CD8-positive, alpha-beta memory T cell (primary cell): ENCODE measurements around the gene PRDM5. TPM values are rescaled to one million over a fixed set of nuclear protein-coding genes. Genes with fewer than 3 reads are reported as not detected.

ENCODE experiments used
- CTCF ChIA-PET: fragments of 350-600 bp; sonication (Branson Sonifier 250); formaldehyde crosslinking; loops from one replicate; lab custom pipeline; 2021; ENCODE audit warnings: antibody characterized with exemption; lab: Charles Lee
- POLR2A ChIA-PET: fragments of 350-600 bp; sonication (Branson Sonifier 250); formaldehyde crosslinking; loops from one replicate; lab custom pipeline; 2021; ENCODE audit warnings: antibody characterized with exemption; lab: Charles Lee
- DNase-seq, 5 donors: peaks; one replicate each; pipeline versions ENCODE4 v3.0.0 to v3.0.0-alpha.2; 2020 to 2022; ENCODE audit warnings: mixed read lengths in 1 of 5
- H3K27ac ChIP-seq: one replicate; pipeline ENCODE4 v1.7.0; 2013; ENCODE audit warnings: low read depth, mild to moderate bottlenecking, low read length, moderate library complexity
- H3K27me3 ChIP-seq: 2 replicates; pipeline ENCODE4 v1.7.0; 2013; ENCODE audit warnings: low read length, mild to moderate bottlenecking; ENCODE audit not compliant: insufficient read depth, poor library complexity, severe bottlenecking
- H3K36me3 ChIP-seq: 2 replicates; pipeline ENCODE4 v1.7.0; 2013; ENCODE audit warnings: mild to moderate bottlenecking, low read length, moderate library complexity; ENCODE audit not compliant: insufficient read depth
- H3K4me1 ChIP-seq: 2 replicates; pipeline ENCODE4 v1.7.0; 2013; ENCODE audit warnings: mild to moderate bottlenecking, low read length, moderate library complexity; ENCODE audit not compliant: insufficient read depth
- H3K4me3 ChIP-seq: 2 replicates; pipeline ENCODE4 v1.7.0; 2013; ENCODE audit warnings: mild to moderate bottlenecking, low read length
- H3K9me3 ChIP-seq: 2 replicates; pipeline ENCODE4 v1.7.0; 2013; ENCODE audit warnings: mild to moderate bottlenecking, low read length
- H3K27ac Mint-ChIP-seq, 8 donors: one replicate each; pipeline ENCODE4 v1.8.0; 2020 to 2021; ENCODE audit warnings: mixed read lengths in 8 of 8, mild to moderate bottlenecking in 6 of 8, inconsistent platforms in 3 of 8, moderate library complexity in 3 of 8
- H3K27me3 Mint-ChIP-seq, 2 donors: one replicate each; pipeline ENCODE4 v1.8.0; 2020 to 2021; ENCODE audit warnings: mixed read lengths in 2 of 2, mild to moderate bottlenecking in 1 of 2, moderate library complexity in 1 of 2
- H3K36me3 Mint-ChIP-seq, 3 donors: one replicate each; pipeline ENCODE4 v1.8.0; 2020 to 2021; ENCODE audit warnings: mixed read lengths in 3 of 3, inconsistent platforms in 1 of 3, mild to moderate bottlenecking in 1 of 3
- H3K4me1 Mint-ChIP-seq, 3 donors: one replicate each; pipeline ENCODE4 v1.8.0; 2020 to 2021; ENCODE audit warnings: mixed read lengths in 3 of 3, inconsistent platforms in 1 of 3, mild to moderate bottlenecking in 1 of 3
- H3K4me3 Mint-ChIP-seq, 7 donors: one replicate each; pipeline ENCODE4 v1.8.0; 2020 to 2021; ENCODE audit warnings: mixed read lengths in 7 of 7, mild to moderate bottlenecking in 6 of 7, moderate library complexity in 4 of 7, inconsistent platforms in 2 of 7
- H3K9me3 Mint-ChIP-seq, 5 donors: one replicate each; pipeline ENCODE4 v1.8.0; 2020 to 2022; ENCODE audit warnings: mixed read lengths in 5 of 5, mild to moderate bottlenecking in 3 of 5, moderate library complexity in 2 of 5, inconsistent platforms in 1 of 5
- polyA plus RNA-seq: library from polyadenylated mRNA; unstranded; fragments of 300-500 nt; fragmentation: Illumina TruSeq; gene quantifications from one replicate; pipeline ENCODE4 v1.2.3, GENCODE V29; 2021
- total RNA-seq, 2 experiments: library from RNA; stranded (reverse); gene quantifications; one replicate each; pipeline ENCODE4 v1.2.3, GENCODE V29; 2021

The PRDM5 gene
- total and polyA plus RNA-seq, 3 experiments from 2014 or later, result 0.08 to 0.63 (median 0.24) TPM

DNA sequence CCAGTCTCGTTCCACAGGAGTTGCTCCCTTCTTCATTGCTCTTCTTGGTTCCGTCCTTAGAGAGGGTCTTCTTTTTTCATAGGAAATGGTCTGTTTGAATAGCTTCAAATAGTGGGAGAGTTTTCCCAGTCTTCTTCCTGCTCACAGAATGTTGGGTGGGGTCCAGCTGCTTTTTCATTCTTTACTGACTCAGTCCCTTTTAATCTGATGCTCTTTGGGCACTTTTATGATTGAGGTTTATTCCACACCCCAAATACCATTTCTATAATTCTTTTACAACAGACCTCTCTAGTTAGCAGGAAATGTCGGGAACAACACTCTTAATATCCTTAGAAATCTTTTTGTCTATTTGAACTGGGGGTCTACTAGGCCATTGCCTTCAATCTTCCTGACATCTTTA, 239.5 kb downstream of the PRDM5 start:
- peaks cover 0 to 5% of the 10 kb centered on the region in 2 donors for H3K27me3 Mint-ChIP-seq
- H3K36me3 ChIP-seq, result no peaks in the 10 kb centered on the region
- POLR2A ChIA-PET, result no interaction called here

DNA sequence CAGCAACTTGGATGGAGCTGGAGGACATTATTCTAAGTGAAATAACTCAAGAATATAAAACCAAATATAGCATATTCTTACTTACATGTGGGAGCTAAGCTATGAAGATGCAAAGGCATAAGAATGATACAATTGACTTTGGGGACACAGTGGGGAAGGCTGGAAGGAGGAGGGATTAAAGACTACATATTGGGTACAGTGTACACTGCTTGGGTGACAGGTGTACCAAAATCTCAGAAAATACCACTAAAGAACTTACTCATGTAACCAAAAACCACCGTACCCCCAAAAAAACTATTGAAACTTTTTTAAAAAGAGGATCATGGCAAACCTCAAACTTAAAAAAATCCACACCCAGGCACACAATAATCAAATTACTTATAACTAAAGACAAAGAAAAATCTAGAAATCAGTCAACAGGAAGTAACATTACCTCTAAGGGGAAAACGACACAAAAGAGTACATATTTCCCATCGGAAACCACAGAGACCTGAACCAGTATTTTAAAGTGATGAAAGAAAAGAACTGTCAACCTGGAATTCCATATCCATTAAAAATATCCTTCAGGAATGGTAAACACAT, 241.8 kb downstream of the PRDM5 start:
- Histone ChIP-seq H3K36me3 (no peaks in the 10 kb centered on the region), H3K27me3 (no peaks in the 10 kb centered on the region), H3K9me3 (no peaks in the 10 kb centered on the region), H3K4me3 (no peak overlapping the region), H3K4me1 (no peaks in the 10 kb centered on the region), H3K27ac (no peak overlapping the region)
- DNase-seq, result no peak
- Mint-ChIP-seq H3K27ac (peak overlapping the region in 1 of 8 donors; percentile 83), H3K9me3 (peaks cover 0 to 4% (median 1%) of the 10 kb centered on the region in 5 donors), H3K4me1 (peaks cover 0 to 4% (median 0%) of the 10 kb centered on the region in 3 donors), H3K27me3 (peaks cover 3 to 14% of the 10 kb centered on the region in 2 donors), H3K4me3 (no peak overlapping the region), H3K36me3 (no peaks in the 10 kb centered on the region)
- POLR2A ChIA-PET, result no interaction called here
- CTCF ChIA-PET, result no interaction called here

More for the DNA sequence above, 239.5 kb downstream of the PRDM5 start:
- no peak for DNase-seq
- H3K4me3 Mint-ChIP-seq, result no peak overlapping the region
- Histone ChIP-seq H3K4me1 (no peaks in the 10 kb centered on the region), H3K9me3 (no peaks in the 10 kb centered on the region), H3K27me3 (no peaks in the 10 kb centered on the region), H3K27ac (no peak overlapping the region), H3K4me3 (no peak overlapping the region)
- CTCF ChIA-PET, result no interaction called here
- H3K27ac Mint-ChIP-seq, result no peak overlapping the region
- H3K9me3 Mint-ChIP-seq, result peaks cover 0 to 2% (median 0%) of the 10 kb centered on the region in 5 donors
- H3K4me1 Mint-ChIP-seq, result peaks cover 0 to 4% (median 0%) of the 10 kb centered on the region in 3 donors
- no peaks in the 10 kb centered on the region for H3K36me3 Mint-ChIP-seq

DNA sequence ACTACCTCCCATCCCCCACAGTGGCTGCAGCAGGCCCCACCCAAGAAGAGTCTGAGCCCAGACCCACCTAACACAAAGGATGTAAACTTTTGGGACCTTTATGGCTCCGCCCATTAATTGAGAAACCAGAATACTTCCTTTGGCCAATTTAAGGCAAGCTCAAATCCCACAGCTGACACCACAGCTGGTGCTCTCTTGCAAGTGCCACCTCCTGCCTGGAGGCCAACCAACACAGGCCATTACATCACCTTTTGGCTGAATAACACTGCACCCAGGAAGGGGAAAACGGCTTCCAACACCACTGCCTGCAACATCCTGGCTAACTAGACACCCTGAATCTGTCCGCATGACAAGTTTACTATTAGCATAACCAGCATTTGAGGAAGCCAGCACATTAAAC, 248.8 kb downstream of the PRDM5 start:
- Histone ChIP-seq H3K27me3 (no peaks in the 10 kb centered on the region), H3K4me3 (no peak overlapping the region), H3K4me1 (no peaks in the 10 kb centered on the region), H3K36me3 (no peaks in the 10 kb centered on the region), H3K27ac (no peak overlapping the region), H3K9me3 (no peaks in the 10 kb centered on the region)
- no peaks in the 10 kb centered on the region for H3K4me1 Mint-ChIP-seq
- peaks cover 9 to 18% (median 11%) of the 10 kb centered on the region in 5 donors for H3K9me3 Mint-ChIP-seq
- H3K27ac Mint-ChIP-seq, result no peak overlapping the region
- DNase-seq, result no peak
- ChIA-PET POLR2A (no interaction called here), CTCF (no interaction called here)
- peaks cover 0 to 3% (median 0%) of the 10 kb centered on the region in 3 donors for H3K36me3 Mint-ChIP-seq
- H3K4me3 Mint-ChIP-seq, result no peak overlapping the region
- peaks cover 14 to 45% of the 10 kb centered on the region in 2 donors for H3K27me3 Mint-ChIP-seq

DNA sequence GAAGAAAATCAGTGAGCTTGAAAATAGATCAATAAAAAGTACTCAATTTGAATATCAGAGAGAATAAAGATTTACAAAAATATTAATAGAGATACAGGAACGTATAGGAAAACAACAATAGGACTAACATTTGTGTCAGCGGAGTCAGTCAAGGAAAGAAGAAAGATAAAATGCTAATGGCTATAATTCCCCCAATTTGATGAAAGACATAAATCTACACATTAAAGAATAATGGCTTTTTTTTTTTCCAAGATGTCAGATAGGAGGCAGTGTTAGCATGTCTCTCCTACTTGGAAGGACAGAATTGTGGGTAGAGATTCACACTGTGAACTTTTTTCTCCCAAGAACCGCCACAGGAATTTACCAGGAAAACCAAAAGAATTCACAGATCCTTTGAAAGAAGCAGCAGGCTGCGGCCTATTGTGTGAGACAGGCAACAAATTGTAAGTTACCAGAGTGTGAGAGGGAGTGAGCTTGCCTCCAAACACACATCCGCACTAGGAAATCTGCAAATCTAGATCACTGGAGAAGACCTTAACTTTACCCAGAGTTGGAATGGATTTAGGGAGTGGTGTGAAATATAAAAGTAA, 249.9 kb downstream of the PRDM5 start:
- ChIA-PET CTCF (no interaction called here), POLR2A (no interaction called here)
- Mint-ChIP-seq H3K9me3 (peaks cover 9 to 18% (median 11%) of the 10 kb centered on the region in 5 donors), H3K36me3 (peaks cover 0 to 3% (median 0%) of the 10 kb centered on the region in 3 donors), H3K4me1 (no peaks in the 10 kb centered on the region), H3K4me3 (no peak overlapping the region), H3K27ac (no peak overlapping the region), H3K27me3 (peaks cover 14 to 45% of the 10 kb centered on the region in 2 donors)
- H3K4me3 ChIP-seq, result no peak overlapping the region
- no peaks in the 10 kb centered on the region for H3K9me3 ChIP-seq
- DNase-seq, result no peak
- H3K27ac ChIP-seq, result no peak overlapping the region
- H3K27me3 ChIP-seq, result no peaks in the 10 kb centered on the region
- no peaks in the 10 kb centered on the region for H3K4me1 ChIP-seq
- no peaks in the 10 kb centered on the region for H3K36me3 ChIP-seq

DNA sequence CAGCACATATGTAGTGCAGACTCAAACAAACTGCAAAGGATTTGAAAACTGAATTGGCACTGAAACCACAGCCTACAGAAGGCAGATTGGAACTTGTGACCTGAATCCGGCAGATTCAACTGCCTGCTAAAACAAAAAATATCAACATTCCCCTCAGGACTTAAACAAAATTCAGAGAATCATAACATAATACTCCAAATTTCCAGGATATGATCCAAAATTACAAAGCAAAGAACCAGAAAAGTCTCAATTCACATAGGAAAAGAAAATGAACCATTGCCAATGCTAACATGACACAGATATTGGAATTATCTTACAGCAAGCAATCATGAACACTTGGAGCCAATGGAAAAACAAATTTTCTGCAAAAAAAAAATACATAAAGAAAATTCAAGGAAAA, 250.4 kb downstream of the PRDM5 start:
- peaks cover 0 to 3% (median 0%) of the 10 kb centered on the region in 3 donors for H3K36me3 Mint-ChIP-seq
- H3K4me1 ChIP-seq, result no peaks in the 10 kb centered on the region
- H3K27me3 Mint-ChIP-seq, result peaks cover 14 to 46% of the 10 kb centered on the region in 2 donors
- H3K4me3 Mint-ChIP-seq, result no peak overlapping the region
- no peak overlapping the region for H3K27ac Mint-ChIP-seq
- H3K27me3 ChIP-seq, result no peaks in the 10 kb centered on the region
- no peak overlapping the region for H3K27ac ChIP-seq
- H3K9me3 Mint-ChIP-seq, result peaks cover 9 to 15% (median 11%) of the 10 kb centered on the region in 5 donors
- H3K36me3 ChIP-seq, result no peaks in the 10 kb centered on the region
- no peak overlapping the region for H3K4me3 ChIP-seq
- ChIA-PET POLR2A (no interaction called here), CTCF (no interaction called here)
- no peak for DNase-seq
- no peaks in the 10 kb centered on the region for H3K9me3 ChIP-seq
- no peaks in the 10 kb centered on the region for H3K4me1 Mint-ChIP-seq

DNA sequence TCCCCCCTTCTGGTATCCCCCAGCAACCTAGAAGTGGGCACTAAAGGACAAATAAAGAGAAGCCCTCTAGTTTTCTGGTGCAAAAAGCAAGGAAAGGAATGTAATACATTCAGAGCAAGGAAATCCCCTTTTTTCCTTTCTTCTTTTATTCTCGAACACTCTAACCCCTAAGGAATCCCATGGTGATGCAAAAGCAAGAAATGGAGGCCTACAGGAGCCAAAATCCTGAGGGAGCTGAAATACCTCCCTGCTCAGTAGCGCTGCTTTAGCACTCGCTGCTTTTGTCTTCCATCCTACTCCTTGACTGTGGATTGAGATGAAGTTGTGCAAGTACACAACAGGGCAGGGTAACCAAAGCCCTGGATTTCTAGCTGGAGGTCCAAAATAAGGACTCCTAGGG, 251.0 kb downstream of the PRDM5 start:
- ChIA-PET CTCF (no interaction called here), POLR2A (no interaction called here)
- Histone ChIP-seq H3K27ac (no peak overlapping the region), H3K36me3 (no peaks in the 10 kb centered on the region), H3K9me3 (no peaks in the 10 kb centered on the region), H3K4me3 (no peak overlapping the region), H3K27me3 (no peaks in the 10 kb centered on the region), H3K4me1 (no peaks in the 10 kb centered on the region)
- no peak for DNase-seq
- Mint-ChIP-seq H3K4me3 (no peak overlapping the region), H3K36me3 (peaks cover 0 to 3% (median 0%) of the 10 kb centered on the region in 3 donors), H3K9me3 (peaks cover 9 to 14% (median 11%) of the 10 kb centered on the region in 5 donors), H3K27me3 (peaks cover 14 to 45% of the 10 kb centered on the region in 2 donors), H3K27ac (no peak overlapping the region), H3K4me1 (no peaks in the 10 kb centered on the region)

DNA sequence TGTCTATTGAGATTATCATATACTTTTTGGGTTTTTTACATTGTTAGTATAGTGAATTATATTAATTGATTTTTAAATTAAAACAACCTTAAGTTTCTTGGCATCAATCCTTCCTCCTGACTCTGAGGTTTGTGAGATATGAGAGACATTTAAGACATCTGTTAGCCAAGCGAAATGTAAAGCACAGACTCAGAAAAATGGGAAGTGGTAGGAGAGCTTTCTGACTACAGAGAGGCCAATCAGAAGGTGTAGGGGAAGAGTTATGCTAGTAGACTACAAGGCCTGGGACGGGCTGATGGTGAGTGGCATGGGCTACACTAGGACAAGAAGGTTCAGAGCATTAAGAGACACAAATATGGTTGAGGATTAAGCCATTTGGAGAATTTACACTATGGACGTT, 255.4 kb downstream of the PRDM5 start:
- H3K9me3 ChIP-seq, result no peaks in the 10 kb centered on the region
- Mint-ChIP-seq H3K4me1 (no peaks in the 10 kb centered on the region), H3K27ac (no peak overlapping the region), H3K27me3 (peaks cover 12 to 20% of the 10 kb centered on the region in 2 donors), H3K9me3 (peaks cover 2 to 7% (median 3%) of the 10 kb centered on the region in 5 donors), H3K4me3 (no peak overlapping the region), H3K36me3 (no peaks in the 10 kb centered on the region)
- ChIA-PET CTCF (no interaction called here), POLR2A (no interaction called here)
- no peak overlapping the region for H3K4me3 ChIP-seq
- no peaks in the 10 kb centered on the region for H3K36me3 ChIP-seq
- DNase-seq, result no peak
- H3K27me3 ChIP-seq, result no peaks in the 10 kb centered on the region
- H3K4me1 ChIP-seq, result no peaks in the 10 kb centered on the region
- no peak overlapping the region for H3K27ac ChIP-seq

DNA sequence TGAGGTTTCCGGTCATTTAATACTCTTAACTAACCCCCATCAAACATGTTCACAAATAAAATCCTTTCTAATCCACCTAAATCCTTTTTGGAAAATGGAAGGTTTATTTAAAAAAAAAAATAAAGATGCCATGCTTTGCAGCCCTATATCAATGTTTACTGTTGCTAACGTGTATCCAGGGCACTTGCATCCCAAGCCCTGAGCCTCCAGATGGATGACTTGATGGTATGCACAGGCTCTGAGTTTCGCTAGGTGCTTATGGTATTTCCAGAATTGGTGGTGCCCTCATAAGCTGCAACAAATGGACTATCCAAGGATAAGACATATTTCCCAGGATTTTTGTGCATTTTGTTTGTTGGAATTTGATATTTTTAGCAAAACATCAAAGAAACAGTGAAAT, 257.7 kb downstream of the PRDM5 start:
- peaks cover 0 to 1% (median 0%) of the 10 kb centered on the region in 5 donors for H3K9me3 Mint-ChIP-seq
- H3K4me1 Mint-ChIP-seq, result no peaks in the 10 kb centered on the region
- DNase-seq, result no peak
- CTCF ChIA-PET, result no interaction called here
- H3K27ac Mint-ChIP-seq, result no peak overlapping the region
- H3K4me3 ChIP-seq, result no peak overlapping the region
- no peaks in the 10 kb centered on the region for H3K36me3 Mint-ChIP-seq
- no peaks in the 10 kb centered on the region for H3K27me3 ChIP-seq
- no peaks in the 10 kb centered on the region for H3K9me3 ChIP-seq
- H3K4me1 ChIP-seq, result no peaks in the 10 kb centered on the region
- H3K27me3 Mint-ChIP-seq, result peaks cover 7 to 9% of the 10 kb centered on the region in 2 donors
- no peaks in the 10 kb centered on the region for H3K36me3 ChIP-seq
- no peak overlapping the region for H3K4me3 Mint-ChIP-seq
- no peak overlapping the region for H3K27ac ChIP-seq
- POLR2A ChIA-PET, result no interaction called here
